HuH-7.5 (cell line): ENCODE measurements around the gene HEXIM1.
"Not testable (repeated sequence)": the region's sequence is repeated elsewhere in the genome, so short reads cannot be mapped to it uniquely, and the experiment has no call there.

Experiments used
- DNase-seq: peaks from one replicate; pipeline ENCODE4 v3.0.0; 2011; ENCODE audit warnings: low spot score

Gene HEXIM1

GRCh38 chr17:45114117-45114932 lies 34.0 kb upstream of the HEXIM1 start:
- no peak for DNase-seq

GRCh38 chr17:45115015-45115625 lies 33.2 kb upstream of the HEXIM1 start:
- DNase-seq = no peak

- DNase-seq = no peak
Observed at GRCh38 chr17:45115871-45116270, 32.4 kb upstream of the HEXIM1 start.

- no peak for DNase-seq
Observed at GRCh38 chr17:45116434-45117016, 31.8 kb upstream of the HEXIM1 start.

GRCh38 chr17:45117334-45117733 lies 30.9 kb upstream of the HEXIM1 start:
- DNase-seq = no peak

- no peak for DNase-seq
Observed at GRCh38 chr17:45117848-45118646, 30.2 kb upstream of the HEXIM1 start.

- no peak for DNase-seq
Observed at GRCh38 chr17:45118691-45119090, 29.6 kb upstream of the HEXIM1 start.

- no peak for DNase-seq
Observed at GRCh38 chr17:45119964-45120363, 28.3 kb upstream of the HEXIM1 start.

GRCh38 chr17:45120558-45120957 lies 27.7 kb upstream of the HEXIM1 start:
- no peak for DNase-seq

- DNase-seq = no peak
Observed at GRCh38 chr17:45121055-45121454, 27.2 kb upstream of the HEXIM1 start.

GRCh38 chr17:45123076-45123770 lies 25.1 kb upstream of the HEXIM1 start:
- DNase-seq = no peak

- no peak for DNase-seq
Observed at GRCh38 chr17:45123930-45124796, 24.1 kb upstream of the HEXIM1 start.

GRCh38 chr17:45124797-45125122 lies 23.5 kb upstream of the HEXIM1 start:
- not testable (repeated sequence) for DNase-seq

GRCh38 chr17:45125509-45125908 lies 22.8 kb upstream of the HEXIM1 start:
- DNase-seq = no peak

GRCh38 chr17:45127207-45127547 lies 21.1 kb upstream of the HEXIM1 start:
- no peak for DNase-seq

- DNase-seq = peak; percentile 61
Observed at GRCh38 chr17:45127548-45128300, 20.6 kb upstream of the HEXIM1 start.

GRCh38 chr17:45128331-45128730 lies 19.9 kb upstream of the HEXIM1 start:
- DNase-seq = no peak

- no peak for DNase-seq
Observed at GRCh38 chr17:45128989-45129388, 19.3 kb upstream of the HEXIM1 start.

- DNase-seq = no peak
Observed at GRCh38 chr17:45129426-45129939, 18.8 kb upstream of the HEXIM1 start.
